CD14-positive monocyte (primary cell): ENCODE data around the gene ADAMTS13. TPM values are rescaled to one million over a fixed set of nuclear protein-coding genes. Genes with fewer than 3 reads are reported as not detected.

Experiments
- DNase-seq, 3 donors: peaks; one replicate each; pipeline ENCODE4 v3.0.0-alpha.2; 2011 to 2022
- H2AFZ ChIP-seq: 2 replicates; pipeline ENCODE4 v1.6.0; 2012; ENCODE audit warnings: mild to moderate bottlenecking, low read depth, low read length, inconsistent platforms; ENCODE audit not compliant: insufficient read depth, poor library complexity, severe bottlenecking
- H3K27ac ChIP-seq, 2 donors: 1 replicate in 1 of 2; 2 replicates in 1 of 2; pipeline ENCODE4 v1.5.1; 2012 to 2013; ENCODE audit warnings: low read length in 2 of 2, control low read depth in 1 of 2, inconsistent platforms in 1 of 2, low read depth in 1 of 2, mild to moderate bottlenecking in 1 of 2
- H3K27me3 ChIP-seq, 2 donors: one replicate each; pipeline versions ENCODE4 v1.6.0 to v1.6.1; 2011 to 2013; ENCODE audit warnings: low read length in 2 of 2; ENCODE audit not compliant: control insufficient read depth in 2 of 2, insufficient read depth in 2 of 2
- H3K36me3 ChIP-seq, 2 donors: replicated peaks in 1 of 2; 1 replicate in 1 of 2; 2 replicates in 1 of 2; pipeline versions ENCODE4 v1.5.1 to v1.6.1; 2012 to 2013; ENCODE audit warnings: low read length in 2 of 2, control low read depth in 1 of 2, inconsistent platforms in 1 of 2, mild to moderate bottlenecking in 1 of 2; ENCODE audit not compliant: insufficient read depth in 2 of 2, control insufficient read depth in 1 of 2
- H3K4me1 ChIP-seq, 2 donors: 1 replicate in 1 of 2; 2 replicates in 1 of 2; pipeline versions ENCODE4 v1.5.1 to v1.6.1; 2012 to 2013; ENCODE audit warnings: low read length in 2 of 2, control low read depth in 1 of 2, inconsistent platforms in 1 of 2, mild to moderate bottlenecking in 1 of 2, moderate library complexity in 1 of 2; ENCODE audit not compliant: insufficient read depth in 2 of 2, control insufficient read depth in 1 of 2
- H3K4me2 ChIP-seq: replicated peaks from 2 replicates; pipeline ENCODE3; 2012; ENCODE audit warnings: low read length, moderate library complexity, mild to moderate bottlenecking; ENCODE audit not compliant: poor library complexity, severe bottlenecking; ENCODE audit errors: extremely low read depth
- H3K4me3 ChIP-seq, 3 experiments: fragments of 200-600 bp in 1 of 3; sonication (generic) in 1 of 3; replicated peaks in 1 of 3; 1 replicate in 2 of 3; 2 replicates in 1 of 3; pipeline ENCODE4 v1.5.1; 2011 to 2013; ENCODE audit warnings: low read length in 3 of 3, mild to moderate bottlenecking in 3 of 3, control low read depth in 2 of 3, low read depth in 2 of 3, inconsistent platforms in 1 of 3, moderate library complexity in 1 of 3
- H3K79me2 ChIP-seq: 2 replicates; pipeline ENCODE4 v1.6.0; 2012; ENCODE audit warnings: mild to moderate bottlenecking, control low read depth, inconsistent platforms, low read length, moderate library complexity; ENCODE audit not compliant: insufficient read depth
- H3K9ac ChIP-seq: 2 replicates; pipeline ENCODE4 v1.6.0; 2017; ENCODE audit warnings: low read length, mild to moderate bottlenecking; ENCODE audit not compliant: insufficient read depth, poor library complexity, severe bottlenecking
- H3K9me3 ChIP-seq, 2 donors: replicated peaks in 1 of 2; 1 replicate in 1 of 2; 2 replicates in 1 of 2; pipeline versions ENCODE4 v1.5.1 to v1.6.1; 2012 to 2013; ENCODE audit warnings: low read length in 2 of 2, control low read depth in 1 of 2; ENCODE audit not compliant: control insufficient read depth in 1 of 2, insufficient read depth in 1 of 2
- H4K20me1 ChIP-seq: 2 replicates; pipeline ENCODE4 v1.6.0; 2012; ENCODE audit warnings: mild to moderate bottlenecking, low read length, control low read depth, moderate library complexity; ENCODE audit not compliant: insufficient read depth
- H3K27ac Mint-ChIP-seq, 7 donors: one replicate each; pipeline ENCODE4 v1.8.0; 2020; ENCODE audit warnings: mild to moderate bottlenecking in 7 of 7, mixed read lengths in 7 of 7, moderate library complexity in 6 of 7, inconsistent platforms in 2 of 7
- H3K27me3 Mint-ChIP-seq, 3 donors: one replicate each; pipeline ENCODE4 v1.8.0; 2021 to 2022; ENCODE audit warnings: low read depth in 3 of 3, mild to moderate bottlenecking in 3 of 3, mixed read lengths in 3 of 3, moderate library complexity in 3 of 3, inconsistent platforms in 1 of 3
- H3K36me3 Mint-ChIP-seq, 2 donors: one replicate each; pipeline ENCODE4 v1.8.0; 2020; ENCODE audit warnings: mixed read lengths in 2 of 2, inconsistent platforms in 1 of 2, mild to moderate bottlenecking in 1 of 2
- H3K4me1 Mint-ChIP-seq: one replicate; pipeline ENCODE4 v1.8.0; 2020; ENCODE audit warnings: mild to moderate bottlenecking, mixed read lengths
- H3K4me3 Mint-ChIP-seq, 2 donors: one replicate each; pipeline ENCODE4 v1.8.0; 2020; ENCODE audit warnings: mild to moderate bottlenecking in 2 of 2, mixed read lengths in 2 of 2, moderate library complexity in 1 of 2
- H3K9me3 Mint-ChIP-seq, 7 donors: one replicate each; pipeline ENCODE4 v1.8.0; 2020 to 2022; ENCODE audit warnings: mixed read lengths in 7 of 7, mild to moderate bottlenecking in 6 of 7, moderate library complexity in 6 of 7, inconsistent platforms in 2 of 7
- WGBS: methylation state at CpG from one replicate; pipeline ENCODE4 v1.1.5; 2013; ENCODE audit warnings: missing lambda C conversion rate; ENCODE audit not compliant: insufficient coverage; 5-methylcytosine and 5-hydroxymethylcytosine counted together
- intact Hi-C, 2 donors: fragments of 100-400 bp; cut with micrococcal nuclease; formaldehyde crosslinking; loops; one replicate each; pipeline versions ENCODE4 v1.15.0 to v1.15.1; 2023
- polyA plus RNA-seq, 3 donors: library from polyadenylated mRNA; depleted of rRNA in 1 of 3; unstranded in 2 of 3; stranded (reverse) in 1 of 3; fragments of 300-500 nt in 2 of 3; fragments of >200 nt in 1 of 3; fragmentation: Illumina TruSeq in 2 of 3; gene quantifications; 1 replicate in 2 of 3; 2 replicates in 1 of 3; pipeline ENCODE4 v1.2.3, GENCODE V29; 2012 to 2021
- TF ChIP-seq, protein P1 (sequence below): fragments of 200-600 bp; IDR thresholded peaks from one replicate; pipeline ENCODE4 v1.8.0; 2022; ENCODE audit warnings: antibody characterized with exemption, mild to moderate bottlenecking

Gene ADAMTS13
- polyA plus RNA-seq, 3 donors: 0.77 TPM; not detected in 2

DNA sequence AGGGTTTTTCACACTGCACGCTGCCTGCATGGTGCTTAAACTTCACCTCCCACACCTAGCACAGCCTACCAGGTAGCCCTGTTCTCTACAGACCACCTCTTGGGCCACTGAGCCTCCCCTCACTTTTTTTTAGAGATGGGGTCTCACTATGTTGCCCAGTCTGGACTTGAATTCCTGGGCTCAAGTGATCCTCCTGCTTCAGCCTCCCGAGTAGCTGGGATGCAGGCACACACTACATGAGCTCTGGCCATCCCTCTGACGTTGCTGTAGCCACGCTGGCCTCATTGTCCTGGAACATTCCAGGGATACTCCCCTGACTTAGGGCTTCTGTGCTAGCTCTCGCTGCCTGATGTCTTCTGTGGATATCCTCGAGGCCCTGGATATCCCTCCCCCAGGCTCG, 30.4 kb downstream of the ADAMTS13 start:
- H3K4me2 ChIP-seq: no peak overlapping the region
- H4K20me1 ChIP-seq: no peaks in the 10 kb centered on the region
- Mint-ChIP-seq H3K4me3 (no peak overlapping the region), H3K27ac (no peak overlapping the region), H3K36me3 (no peaks in the 10 kb centered on the region), H3K27me3 (peaks cover 4 to 10% (median 4%) of the 10 kb centered on the region in 3 donors), H3K9me3 (no peaks in the 10 kb centered on the region), H3K4me1 (no peaks in the 10 kb centered on the region)
- no peak overlapping the region for H2AFZ ChIP-seq
- no peaks in the 10 kb centered on the region for H3K27me3 ChIP-seq
- 95% methylated on average over 6 of the region's 7 CpGs for WGBS
- H3K27ac ChIP-seq: no peak overlapping the region
- TF ChIP-seq, protein P1, sequence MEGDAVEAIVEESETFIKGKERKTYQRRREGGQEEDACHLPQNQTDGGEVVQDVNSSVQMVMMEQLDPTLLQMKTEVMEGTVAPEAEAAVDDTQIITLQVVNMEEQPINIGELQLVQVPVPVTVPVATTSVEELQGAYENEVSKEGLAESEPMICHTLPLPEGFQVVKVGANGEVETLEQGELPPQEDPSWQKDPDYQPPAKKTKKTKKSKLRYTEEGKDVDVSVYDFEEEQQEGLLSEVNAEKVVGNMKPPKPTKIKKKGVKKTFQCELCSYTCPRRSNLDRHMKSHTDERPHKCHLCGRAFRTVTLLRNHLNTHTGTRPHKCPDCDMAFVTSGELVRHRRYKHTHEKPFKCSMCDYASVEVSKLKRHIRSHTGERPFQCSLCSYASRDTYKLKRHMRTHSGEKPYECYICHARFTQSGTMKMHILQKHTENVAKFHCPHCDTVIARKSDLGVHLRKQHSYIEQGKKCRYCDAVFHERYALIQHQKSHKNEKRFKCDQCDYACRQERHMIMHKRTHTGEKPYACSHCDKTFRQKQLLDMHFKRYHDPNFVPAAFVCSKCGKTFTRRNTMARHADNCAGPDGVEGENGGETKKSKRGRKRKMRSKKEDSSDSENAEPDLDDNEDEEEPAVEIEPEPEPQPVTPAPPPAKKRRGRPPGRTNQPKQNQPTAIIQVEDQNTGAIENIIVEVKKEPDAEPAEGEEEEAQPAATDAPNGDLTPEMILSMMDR: no peak
- H3K79me2 ChIP-seq: no peaks in the 10 kb centered on the region
- no peak overlapping the region for H3K9ac ChIP-seq
- intact Hi-C loops: loop anchor here in 1 of 2 donors (10.0 kb wide), 1 partner anchor 572 kb away; the partner anchor contains the start of gene BRD3OS
- no peaks in the 10 kb centered on the region for H3K9me3 ChIP-seq
- no peaks in the 10 kb centered on the region for H3K36me3 ChIP-seq
- no peak for DNase-seq
- no peak overlapping the region for H3K4me3 ChIP-seq
- no peaks in the 10 kb centered on the region for H3K4me1 ChIP-seq

DNA sequence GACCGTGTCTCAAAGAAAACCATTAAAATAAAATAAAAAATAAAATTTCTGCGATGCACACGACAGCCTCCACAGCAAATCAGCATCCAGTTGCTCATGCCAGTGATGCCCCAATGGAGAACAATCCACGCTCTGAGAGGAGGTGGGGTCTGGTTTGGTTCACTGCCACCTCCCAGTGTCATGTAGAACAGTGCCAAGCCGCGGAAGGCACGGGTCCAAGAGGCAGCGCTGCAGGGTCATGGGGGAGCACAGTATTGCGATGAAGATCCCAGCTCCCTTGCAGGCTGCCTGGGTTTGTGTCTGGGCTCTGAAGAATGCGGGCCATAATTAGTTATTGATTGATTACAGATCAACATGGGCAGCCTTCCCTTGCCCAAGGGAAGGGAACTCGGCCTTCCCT, 31.5 kb downstream of the ADAMTS13 start:
- Mint-ChIP-seq H3K27ac (peak overlapping the region in 1 of 7 donors; percentile 32), H3K4me1 (peaks cover 3% of the 10 kb centered on the region), H3K4me3 (no peak overlapping the region), H3K36me3 (no peaks in the 10 kb centered on the region), H3K9me3 (peaks cover 0 to 1% (median 0%) of the 10 kb centered on the region in 7 donors), H3K27me3 (peaks cover 7 to 12% (median 9%) of the 10 kb centered on the region in 3 donors)
- intact Hi-C loops: loop anchor here in 1 of 2 donors (10.0 kb wide), 1 partner anchor 571 kb away; the partner anchor contains the start of gene BRD3OS
- Histone ChIP-seq H3K27me3 (peaks cover 0 to under 1% of the 10 kb centered on the region in 2 donors), H2AFZ (no peak overlapping the region), H3K9me3 (no peaks in the 10 kb centered on the region), H3K4me3 (no peak overlapping the region), H3K36me3 (no peaks in the 10 kb centered on the region), H3K79me2 (no peaks in the 10 kb centered on the region), H3K9ac (no peak overlapping the region), H3K4me2 (no peak overlapping the region), H3K4me1 (peaks cover 2% of the 10 kb centered on the region in 2 donors), H3K27ac (no peak overlapping the region), H4K20me1 (no peaks in the 10 kb centered on the region)
- WGBS: 85% methylated on average over 10 of the region's 11 CpGs
- DNase-seq: no peak
- TF ChIP-seq, protein P1: no peak
